ENCODE data around the gene DNAJC17. TPM values are rescaled to one million over a fixed set of nuclear protein-coding genes. Genes with fewer than 3 reads are reported as not detected.

Gene DNAJC17
- total RNA-seq, 1 donor from 2014 or later = 21.1 TPM

DNA sequence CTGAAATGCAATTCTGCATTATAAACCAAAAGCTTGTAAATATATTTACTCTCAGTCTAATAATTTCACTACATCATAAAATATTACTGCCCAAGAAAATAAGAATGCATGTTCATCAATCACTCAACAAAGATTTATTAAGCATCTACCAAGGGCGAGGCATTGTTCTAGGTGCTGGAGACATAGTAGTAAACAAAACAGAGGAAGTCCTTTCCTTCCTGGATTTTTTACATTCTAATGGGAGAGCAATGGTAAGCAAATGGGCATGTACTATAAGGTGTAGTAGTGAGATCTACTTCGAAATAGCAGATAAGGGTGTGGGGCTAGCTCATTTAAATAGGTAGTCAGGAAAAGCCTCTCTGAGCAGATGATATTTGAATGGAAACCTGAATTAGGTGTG, 11.2 kb downstream of the DNAJC17 start:
- FAIRE-seq (no peak), DNase-seq (ENCODE audit: low read depth) (no peak)
- Histone ChIP-seq H3K36me3 (ENCODE audit: control insufficient read depth, insufficient read depth, low read length) (no peaks in the 10 kb centered on the region), H3K27me3 (ENCODE audit: control insufficient read depth, insufficient read depth, low read length) (no peaks in the 10 kb centered on the region), H3K4me3 (ENCODE audit: low read depth, low read length) (no peak overlapping the region)
- TF ChIP-seq, protein P1, sequence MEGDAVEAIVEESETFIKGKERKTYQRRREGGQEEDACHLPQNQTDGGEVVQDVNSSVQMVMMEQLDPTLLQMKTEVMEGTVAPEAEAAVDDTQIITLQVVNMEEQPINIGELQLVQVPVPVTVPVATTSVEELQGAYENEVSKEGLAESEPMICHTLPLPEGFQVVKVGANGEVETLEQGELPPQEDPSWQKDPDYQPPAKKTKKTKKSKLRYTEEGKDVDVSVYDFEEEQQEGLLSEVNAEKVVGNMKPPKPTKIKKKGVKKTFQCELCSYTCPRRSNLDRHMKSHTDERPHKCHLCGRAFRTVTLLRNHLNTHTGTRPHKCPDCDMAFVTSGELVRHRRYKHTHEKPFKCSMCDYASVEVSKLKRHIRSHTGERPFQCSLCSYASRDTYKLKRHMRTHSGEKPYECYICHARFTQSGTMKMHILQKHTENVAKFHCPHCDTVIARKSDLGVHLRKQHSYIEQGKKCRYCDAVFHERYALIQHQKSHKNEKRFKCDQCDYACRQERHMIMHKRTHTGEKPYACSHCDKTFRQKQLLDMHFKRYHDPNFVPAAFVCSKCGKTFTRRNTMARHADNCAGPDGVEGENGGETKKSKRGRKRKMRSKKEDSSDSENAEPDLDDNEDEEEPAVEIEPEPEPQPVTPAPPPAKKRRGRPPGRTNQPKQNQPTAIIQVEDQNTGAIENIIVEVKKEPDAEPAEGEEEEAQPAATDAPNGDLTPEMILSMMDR (IDR thresholded peaks at IDR 0.05; ENCODE audit: insufficient read depth, low read length, severe bottlenecking) = no peak

DNA sequence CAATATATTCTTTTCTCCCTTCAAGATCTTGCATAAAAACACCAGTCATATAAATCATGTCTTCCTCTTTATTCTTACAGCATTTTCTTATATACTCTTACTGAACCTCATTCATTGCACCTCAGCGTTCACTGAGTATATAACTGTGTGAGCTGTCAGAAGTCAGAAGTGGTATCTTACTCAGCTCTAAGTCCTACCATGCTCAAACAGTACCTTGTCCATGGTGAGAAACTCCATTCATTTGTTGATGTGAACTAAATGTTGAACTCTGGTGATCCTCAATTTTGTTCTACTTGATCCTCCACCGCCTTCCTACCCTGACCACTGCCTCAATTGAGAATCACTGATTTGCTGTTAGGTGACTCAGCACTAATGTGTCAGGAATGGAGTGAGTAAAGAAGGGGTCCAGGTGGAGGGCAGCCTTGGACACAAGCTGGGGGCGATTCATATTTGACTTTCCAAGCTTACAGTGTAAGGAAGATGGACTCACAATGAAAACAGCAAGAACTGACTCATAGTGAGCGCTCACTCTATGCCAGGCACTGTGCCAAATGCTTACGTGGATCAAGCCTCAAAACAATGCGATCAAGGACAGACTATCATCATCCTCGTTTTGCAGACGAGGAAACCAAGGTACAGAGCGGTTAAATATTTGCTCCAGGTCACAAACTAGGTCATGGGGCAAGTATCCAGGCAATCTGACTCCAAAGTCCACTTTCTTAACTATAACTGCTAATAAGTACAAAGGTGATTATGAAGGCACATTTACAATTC, 13.9 kb downstream of the DNAJC17 start:
- TF ChIP-seq, protein P1 (IDR thresholded peaks at IDR 0.05; ENCODE audit: insufficient read depth, low read length, severe bottlenecking) = no peak
- H3K36me3 ChIP-seq (ENCODE audit: control insufficient read depth, insufficient read depth, low read length) = no peaks in the 10 kb centered on the region
- H3K27me3 ChIP-seq (ENCODE audit: control insufficient read depth, insufficient read depth, low read length) = no peaks in the 10 kb centered on the region
- DNase-seq (ENCODE audit: low read depth) = peak; percentile 98
- H3K4me3 ChIP-seq (ENCODE audit: low read depth, low read length) = no peak overlapping the region
- peak; percentile 36 for FAIRE-seq

DNA sequence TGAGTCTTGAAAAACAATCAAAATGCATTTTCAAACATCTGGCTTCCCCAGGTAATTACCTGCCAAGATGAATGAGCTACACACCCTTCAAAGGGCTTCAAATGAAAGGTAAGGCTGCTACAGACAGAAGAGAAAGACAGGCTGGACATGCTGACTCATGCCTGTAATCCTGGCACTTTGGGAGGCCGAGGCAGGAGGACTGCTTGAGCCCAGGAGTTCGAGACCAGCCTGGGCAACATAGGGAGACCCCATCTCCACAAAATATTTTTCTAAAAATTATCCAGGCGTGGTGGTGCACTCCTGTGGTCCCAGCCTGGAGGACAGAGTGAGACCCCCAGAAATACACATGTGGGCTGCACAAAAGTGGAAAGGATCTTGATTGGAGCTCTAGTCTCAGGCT, 14.9 kb downstream of the DNAJC17 start:
- H3K27me3 ChIP-seq (ENCODE audit: control insufficient read depth, insufficient read depth, low read length) = no peaks in the 10 kb centered on the region
- FAIRE-seq = no peak

DNA sequence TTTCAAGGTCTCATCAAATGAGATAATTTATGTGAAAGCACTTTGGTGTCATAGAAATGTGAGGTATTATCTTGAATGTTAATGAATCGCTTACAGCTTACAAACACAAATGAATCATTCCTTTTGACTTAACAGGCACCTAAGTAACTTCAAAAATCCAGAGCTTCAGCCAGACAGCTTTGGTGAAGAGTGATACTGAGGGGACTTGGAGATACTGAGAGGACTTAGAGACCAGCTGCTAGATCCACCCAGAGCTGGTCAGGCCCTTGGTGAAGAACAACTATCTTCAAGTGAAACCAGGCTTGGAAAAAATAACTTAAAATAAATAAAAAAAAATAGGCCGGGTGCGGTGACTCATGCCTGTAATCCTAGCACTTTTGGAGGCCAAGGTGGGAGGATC, 16.6 kb downstream of the DNAJC17 start:
- Histone ChIP-seq H3K27me3 (ENCODE audit: control insufficient read depth, insufficient read depth, low read length) (no peaks in the 10 kb centered on the region), H3K4me3 (ENCODE audit: low read depth, low read length) (no peak overlapping the region), H3K36me3 (ENCODE audit: control insufficient read depth, insufficient read depth, low read length) (no peaks in the 10 kb centered on the region)
- DNase-seq (ENCODE audit: low read depth) (peak; percentile 71), FAIRE-seq (no peak)
- TF ChIP-seq, protein P1 (IDR thresholded peaks at IDR 0.05; ENCODE audit: insufficient read depth, low read length, severe bottlenecking) = no peak

More for the DNA sequence above, 14.9 kb downstream of the DNAJC17 start:
- Histone ChIP-seq H3K4me3 (ENCODE audit: low read depth, low read length) (no peak overlapping the region), H3K36me3 (ENCODE audit: control insufficient read depth, insufficient read depth, low read length) (no peaks in the 10 kb centered on the region)
- TF ChIP-seq, protein P1 (IDR thresholded peaks at IDR 0.05; ENCODE audit: insufficient read depth, low read length, severe bottlenecking) = no peak
- DNase-seq (ENCODE audit: low read depth) = no peak

DNA sequence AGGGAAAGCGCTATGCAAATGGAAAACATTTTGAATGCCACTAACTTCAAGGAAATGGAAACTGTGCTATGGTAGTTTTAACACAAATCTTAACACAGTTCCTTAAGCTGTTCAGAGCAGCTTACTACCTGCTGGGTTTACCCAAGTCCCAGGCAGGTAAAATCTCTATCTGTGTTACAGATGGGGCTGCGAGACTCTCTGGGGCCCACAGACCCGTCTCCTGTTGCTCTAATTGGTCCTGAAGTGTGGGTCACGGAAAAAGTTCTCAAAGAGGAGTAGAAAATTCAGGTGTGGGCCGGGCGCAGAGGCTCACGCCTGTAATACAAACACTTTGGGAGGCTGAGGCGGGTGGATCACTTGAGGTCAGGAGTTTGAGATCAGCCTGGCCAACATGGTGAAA, 17.3 kb downstream of the DNAJC17 start:
- H3K36me3 ChIP-seq (ENCODE audit: control insufficient read depth, insufficient read depth, low read length) = no peaks in the 10 kb centered on the region
- FAIRE-seq (no peak), DNase-seq (ENCODE audit: low read depth) (no peak)
- TF ChIP-seq, protein P1 (IDR thresholded peaks at IDR 0.05; ENCODE audit: insufficient read depth, low read length, severe bottlenecking) = no peak
- H3K27me3 ChIP-seq (ENCODE audit: control insufficient read depth, insufficient read depth, low read length) = no peaks in the 10 kb centered on the region
- no peak overlapping the region for H3K4me3 ChIP-seq (ENCODE audit: low read depth, low read length)

DNA sequence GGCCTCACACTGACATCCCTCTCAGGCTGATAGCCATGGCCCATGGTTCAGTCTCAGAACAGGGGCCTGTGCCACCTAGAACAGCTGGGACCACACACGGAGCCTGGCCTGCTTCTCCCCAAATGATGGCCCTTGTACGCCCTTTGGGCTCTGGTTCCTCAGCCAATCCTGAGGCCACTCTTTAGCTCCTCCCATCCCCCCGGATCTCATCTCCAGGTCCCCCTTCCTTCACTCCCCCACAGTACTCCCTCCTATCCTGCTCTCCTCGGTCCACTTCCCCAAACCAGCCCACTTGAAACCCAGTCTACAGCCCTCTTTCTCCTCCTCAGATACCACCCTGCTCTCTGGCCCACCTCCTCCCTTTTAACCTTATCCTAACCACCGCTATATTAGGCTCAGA, 18.2 kb downstream of the DNAJC17 start:
- no peak overlapping the region for H3K4me3 ChIP-seq (ENCODE audit: low read depth, low read length)
- TF ChIP-seq, protein P1 (IDR thresholded peaks at IDR 0.05; ENCODE audit: insufficient read depth, low read length, severe bottlenecking) = no peak
- H3K36me3 ChIP-seq (ENCODE audit: control insufficient read depth, insufficient read depth, low read length) = no peaks in the 10 kb centered on the region
- no peak for DNase-seq (ENCODE audit: low read depth)
- H3K27me3 ChIP-seq (ENCODE audit: control insufficient read depth, insufficient read depth, low read length) = no peaks in the 10 kb centered on the region
- FAIRE-seq = no peak
